Activated T-cell treated with anti-CD3 and anti-CD28 coated beads, Interleukin-2, amount 50 U/mL, for 24 hours (primary cell): Measurements from ENCODE around the gene COL18A1.

Experiments used
- DNase-seq: peaks from one replicate; pipeline ENCODE4 v3.0.0-alpha.2; 2020
- H3K27ac Mint-ChIP-seq: 2 replicates; pipeline ENCODE4 v1.8.0; 2020; ENCODE audit warnings: mild to moderate bottlenecking, mixed read lengths
- H3K27me3 Mint-ChIP-seq: 2 replicates; pipeline ENCODE4 v1.8.0; 2020; ENCODE audit warnings: mixed read lengths
- H3K36me3 Mint-ChIP-seq: 2 replicates; pipeline ENCODE4 v1.8.0; 2020; ENCODE audit warnings: low read depth, mixed read lengths
- H3K4me1 Mint-ChIP-seq: 2 replicates; pipeline ENCODE4 v1.8.0; 2020; ENCODE audit warnings: low read depth, mixed read lengths
- H3K4me3 Mint-ChIP-seq: 2 replicates; pipeline ENCODE4 v1.8.0; 2020; ENCODE audit warnings: mild to moderate bottlenecking, moderate library complexity, mixed read lengths
- H3K9me3 Mint-ChIP-seq: 2 replicates; pipeline ENCODE4 v1.8.0; 2020; ENCODE audit warnings: mixed read lengths

Gene COL18A1

DNA sequence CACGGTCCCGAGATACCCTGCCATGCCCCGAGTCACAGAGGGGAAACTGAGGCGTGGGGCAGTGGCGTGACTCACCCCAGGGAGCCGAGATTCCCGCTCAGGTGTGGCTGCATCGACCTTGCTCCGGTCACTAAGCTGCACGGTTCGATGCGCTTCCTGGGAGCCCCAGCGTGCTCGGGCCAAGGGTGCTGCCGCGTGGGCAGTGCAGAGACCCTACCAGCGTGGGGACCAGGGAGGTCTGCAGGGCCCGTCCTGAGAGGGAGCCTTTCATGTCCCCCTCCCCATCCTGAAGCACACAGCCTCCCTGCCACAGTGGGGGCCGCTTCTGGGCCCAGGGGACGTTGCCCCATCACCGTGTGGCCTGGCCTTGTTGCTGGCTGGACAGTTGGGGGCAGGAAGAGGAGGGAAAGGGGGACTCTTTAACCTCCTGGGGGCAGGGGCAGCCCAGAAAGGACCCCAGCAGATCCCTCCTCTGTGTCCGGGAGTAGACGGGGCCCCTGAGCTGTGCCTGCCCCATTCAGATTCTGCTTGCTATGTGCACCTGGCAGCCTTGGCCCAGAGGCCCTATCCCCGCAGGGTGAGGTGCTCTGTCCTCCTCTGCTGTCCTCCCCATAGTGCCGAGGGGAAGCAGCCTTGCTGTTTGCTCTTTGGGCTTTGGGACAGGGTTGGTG lies 52.3 kb downstream of the COL18A1 start:
- Mint-ChIP-seq H3K4me1 (no peaks in the 10 kb centered on the region), H3K27ac (no peak overlapping the region), H3K27me3 (no peaks in the 10 kb centered on the region), H3K9me3 (peaks cover 12% of the 10 kb centered on the region), H3K4me3 (no peak overlapping the region), H3K36me3 (no peaks in the 10 kb centered on the region)
- no peak for DNase-seq

DNA sequence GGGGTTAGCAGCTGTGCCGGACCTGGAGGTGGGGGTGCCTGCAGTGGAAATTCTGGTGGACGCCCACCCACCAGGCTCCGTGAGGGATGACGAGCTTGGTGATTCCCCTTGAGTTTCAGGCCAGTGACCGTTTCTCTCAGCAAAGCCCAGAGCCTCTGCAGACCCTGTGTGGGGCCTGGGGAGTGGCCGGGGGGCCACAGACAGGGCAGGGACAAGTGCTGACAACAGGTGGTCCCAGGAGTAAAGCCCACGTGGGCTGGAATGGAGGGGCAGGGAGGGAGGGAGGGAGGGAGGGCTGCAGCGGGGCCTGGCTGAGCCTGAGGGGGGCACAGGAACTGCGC lies 52.8 kb downstream of the COL18A1 start:
- H3K4me3 Mint-ChIP-seq: no peak overlapping the region
- no peaks in the 10 kb centered on the region for H3K27me3 Mint-ChIP-seq
- DNase-seq: no peak
- no peak overlapping the region for H3K27ac Mint-ChIP-seq
- no peaks in the 10 kb centered on the region for H3K36me3 Mint-ChIP-seq
- no peaks in the 10 kb centered on the region for H3K4me1 Mint-ChIP-seq
- H3K9me3 Mint-ChIP-seq: peaks cover 9% of the 10 kb centered on the region

DNA sequence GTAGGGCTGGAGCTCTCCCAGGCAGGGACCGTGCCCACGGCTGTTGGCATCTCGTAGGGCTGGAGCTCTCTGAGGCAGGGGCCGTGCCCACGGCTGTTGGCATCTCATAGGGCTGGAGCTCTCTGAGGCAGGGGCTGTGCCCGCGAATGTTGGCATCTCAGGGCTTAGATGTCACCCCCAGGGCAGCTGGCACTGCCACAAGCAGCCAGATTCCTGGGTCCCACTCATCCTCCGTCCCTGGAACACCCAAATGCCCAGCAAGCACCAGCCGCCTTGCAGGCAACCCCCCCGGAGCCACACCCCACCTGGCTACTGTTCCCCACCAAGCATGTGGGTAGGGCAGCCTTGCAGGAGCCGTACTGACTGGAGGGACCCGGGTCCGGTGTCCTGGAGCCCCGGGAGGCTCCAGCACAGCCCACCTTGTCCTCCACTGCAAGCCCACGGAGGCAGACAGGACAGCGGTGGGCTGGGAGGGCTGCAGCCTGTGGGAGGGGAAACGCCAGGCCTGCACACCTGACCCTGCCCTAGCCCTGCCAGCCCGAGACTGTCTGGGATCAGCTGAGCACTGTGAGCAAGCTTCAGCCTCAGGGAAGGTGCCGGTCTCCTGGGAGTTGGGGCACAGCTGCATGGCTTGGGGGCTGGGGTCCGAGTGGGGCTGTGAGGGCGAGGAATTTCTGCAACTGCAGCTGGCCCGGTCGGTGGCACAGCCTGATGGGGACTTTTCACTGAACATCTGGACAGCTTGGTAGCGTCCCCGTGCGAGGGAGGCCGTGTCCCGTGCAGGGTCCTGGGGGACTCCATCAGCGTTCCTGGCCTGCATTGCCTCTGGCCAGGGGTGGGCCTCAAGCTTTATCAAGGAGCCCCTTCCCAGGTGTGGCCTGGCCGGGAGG lies 53.6 kb downstream of the COL18A1 start:
- Mint-ChIP-seq H3K4me3 (no peak overlapping the region), H3K9me3 (peaks cover 4% of the 10 kb centered on the region), H3K4me1 (no peaks in the 10 kb centered on the region), H3K27me3 (peaks cover 3% of the 10 kb centered on the region), H3K27ac (no peak overlapping the region), H3K36me3 (no peaks in the 10 kb centered on the region)
- no peak for DNase-seq

DNA sequence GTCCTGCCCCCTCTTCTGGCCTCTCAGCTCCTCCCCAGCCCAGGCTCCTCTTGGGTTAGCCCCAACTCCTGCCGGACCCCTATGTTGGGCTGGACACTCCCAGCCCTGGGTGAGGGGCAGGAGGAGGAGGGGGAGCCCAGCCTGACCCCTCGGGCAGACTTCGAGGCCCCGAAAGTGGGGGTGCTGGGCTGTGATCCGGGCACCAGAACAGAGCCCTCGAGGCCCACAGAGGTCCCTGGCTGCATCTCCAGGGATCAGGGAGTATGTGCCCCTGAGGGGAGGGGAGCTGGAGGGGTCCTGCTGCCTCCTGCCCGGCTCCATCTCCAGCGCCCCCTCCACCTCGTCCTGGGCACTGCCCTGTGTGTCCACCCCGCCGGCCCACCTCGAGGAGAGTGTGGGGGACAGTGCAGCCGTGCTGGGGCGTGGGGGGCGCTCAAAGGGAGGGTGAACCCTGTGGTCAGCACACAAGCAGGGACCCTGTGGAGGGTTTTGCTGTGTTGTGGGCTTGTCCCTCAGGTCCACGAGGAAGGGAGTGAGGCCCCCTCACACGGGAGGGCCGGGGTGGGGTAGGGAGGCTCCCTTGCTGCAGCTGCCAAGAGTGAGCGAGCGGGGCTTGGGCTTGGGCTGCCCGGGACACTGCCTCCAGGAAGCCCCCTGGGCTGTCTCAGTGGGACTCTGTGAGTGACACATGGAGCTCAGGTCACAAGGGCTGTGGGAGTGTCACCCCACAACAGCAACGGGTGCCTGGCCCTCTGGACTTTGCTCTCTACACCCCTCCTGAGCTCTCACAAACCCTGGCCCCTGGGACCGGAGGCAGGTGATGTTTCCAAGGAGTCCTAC lies 54.4 kb downstream of the COL18A1 start:
- no peak for DNase-seq
- Mint-ChIP-seq H3K27me3 (peaks cover 3% of the 10 kb centered on the region), H3K9me3 (peaks cover 4% of the 10 kb centered on the region), H3K4me1 (no peaks in the 10 kb centered on the region), H3K36me3 (no peaks in the 10 kb centered on the region), H3K4me3 (no peak overlapping the region), H3K27ac (no peak overlapping the region)

GRCh38 chr21:45460011-45460565 lies 55.1 kb downstream of the COL18A1 start:
- H3K4me1 Mint-ChIP-seq: no peaks in the 10 kb centered on the region
- no peak overlapping the region for H3K27ac Mint-ChIP-seq
- no peak for DNase-seq
- peaks cover 4% of the 10 kb centered on the region for H3K9me3 Mint-ChIP-seq
- peaks cover 3% of the 10 kb centered on the region for H3K27me3 Mint-ChIP-seq
- no peaks in the 10 kb centered on the region for H3K36me3 Mint-ChIP-seq
- no peak overlapping the region for H3K4me3 Mint-ChIP-seq

- H3K4me3 Mint-ChIP-seq: no peak overlapping the region
- DNase-seq: no peak
- no peaks in the 10 kb centered on the region for H3K4me1 Mint-ChIP-seq
- no peak overlapping the region for H3K27ac Mint-ChIP-seq
- H3K36me3 Mint-ChIP-seq: no peaks in the 10 kb centered on the region
- peaks cover 4% of the 10 kb centered on the region for H3K9me3 Mint-ChIP-seq
- peaks cover 3% of the 10 kb centered on the region for H3K27me3 Mint-ChIP-seq
Observed at GRCh38 chr21:45460611-45461368, 55.8 kb downstream of the COL18A1 start.

DNA sequence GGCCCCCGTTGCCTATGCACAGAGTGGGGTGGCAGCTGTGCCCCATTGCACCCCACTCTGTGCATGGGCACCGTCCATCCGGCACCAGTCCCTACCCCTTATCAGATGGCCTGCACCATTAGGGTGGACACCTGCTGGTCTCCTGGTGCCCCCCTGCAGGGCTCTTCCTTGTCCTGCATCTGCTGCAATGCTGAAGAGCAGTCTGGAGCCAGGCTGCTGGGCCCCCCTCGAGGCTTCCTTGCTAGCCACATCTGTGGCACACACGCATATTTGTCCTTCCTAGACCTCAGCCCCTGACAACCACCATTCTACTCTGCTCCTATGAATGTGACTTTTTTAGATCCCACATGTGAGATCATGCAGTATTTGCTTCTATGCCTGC lies 56.4 kb downstream of the COL18A1 start:
- Mint-ChIP-seq H3K4me1 (no peaks in the 10 kb centered on the region), H3K27ac (no peak overlapping the region)

DNA sequence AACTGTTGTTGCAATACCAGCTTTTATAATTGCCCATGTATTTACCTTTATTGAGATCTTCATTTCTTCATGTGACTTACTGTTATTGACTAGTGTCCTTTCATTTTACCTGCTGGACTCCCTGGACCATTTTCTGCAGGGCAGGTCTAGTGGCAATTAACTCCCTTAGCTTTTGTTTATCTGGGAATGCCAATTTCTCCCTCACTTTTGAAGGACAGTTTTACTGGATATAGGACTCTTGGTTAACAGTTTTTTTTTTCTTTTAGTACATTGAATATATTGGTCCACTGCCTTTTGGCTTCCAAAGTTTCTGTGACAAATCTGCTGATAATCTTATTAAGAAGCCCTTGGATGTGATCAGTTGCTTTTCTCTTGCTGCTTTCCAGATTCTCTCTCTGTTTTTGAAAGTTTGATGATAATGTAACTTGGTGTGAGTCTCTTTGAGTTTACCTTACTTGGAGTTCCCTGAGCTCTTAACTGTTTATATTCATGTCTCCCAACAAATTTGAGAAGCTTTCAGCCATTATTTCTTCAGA lies 56.9 kb downstream of the COL18A1 start:
- no peak for DNase-seq
- H3K27me3 Mint-ChIP-seq: peaks cover 3% of the 10 kb centered on the region
- H3K36me3 Mint-ChIP-seq: no peaks in the 10 kb centered on the region
- no peak overlapping the region for H3K27ac Mint-ChIP-seq
- H3K4me1 Mint-ChIP-seq: no peaks in the 10 kb centered on the region
- H3K4me3 Mint-ChIP-seq: no peak overlapping the region
- peaks cover 4% of the 10 kb centered on the region for H3K9me3 Mint-ChIP-seq

More for the DNA sequence above, 56.4 kb downstream of the COL18A1 start:
- Mint-ChIP-seq H3K9me3 (peaks cover 4% of the 10 kb centered on the region), H3K27me3 (peaks cover 3% of the 10 kb centered on the region), H3K4me3 (no peak overlapping the region), H3K36me3 (no peaks in the 10 kb centered on the region)
- no peak for DNase-seq

GRCh38 chr21:45463871-45464270 lies 58.9 kb downstream of the COL18A1 start:
- Mint-ChIP-seq H3K9me3 (peaks cover 4% of the 10 kb centered on the region), H3K36me3 (no peaks in the 10 kb centered on the region), H3K27me3 (peaks cover 3% of the 10 kb centered on the region), H3K27ac (no peak overlapping the region), H3K4me3 (no peak overlapping the region), H3K4me1 (no peaks in the 10 kb centered on the region)
- DNase-seq: no peak

DNA sequence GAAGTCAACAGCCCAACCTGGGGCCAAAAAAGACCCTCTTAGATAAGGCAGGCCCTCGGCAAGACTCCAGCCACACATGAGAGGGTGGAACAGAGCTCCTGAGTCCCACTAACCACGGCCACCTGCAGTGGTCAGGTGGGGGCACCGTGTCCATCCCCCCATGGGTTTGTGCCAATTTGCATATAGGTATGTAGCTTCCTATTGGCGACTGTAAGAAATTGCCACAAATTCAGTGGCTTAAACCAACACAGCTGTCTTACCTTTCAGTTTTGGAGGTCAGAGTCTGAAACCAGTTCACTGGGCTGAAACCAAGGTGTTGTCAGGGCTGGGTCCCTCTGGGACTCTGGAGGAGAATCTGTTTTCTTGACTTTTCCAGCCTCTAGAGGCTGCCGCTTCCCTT lies 59.3 kb downstream of the COL18A1 start:
- Mint-ChIP-seq H3K36me3 (no peaks in the 10 kb centered on the region), H3K4me3 (no peak overlapping the region), H3K9me3 (peaks cover 4% of the 10 kb centered on the region), H3K27me3 (peaks cover 3% of the 10 kb centered on the region), H3K4me1 (no peaks in the 10 kb centered on the region), H3K27ac (no peak overlapping the region)
- DNase-seq: no peak

DNA sequence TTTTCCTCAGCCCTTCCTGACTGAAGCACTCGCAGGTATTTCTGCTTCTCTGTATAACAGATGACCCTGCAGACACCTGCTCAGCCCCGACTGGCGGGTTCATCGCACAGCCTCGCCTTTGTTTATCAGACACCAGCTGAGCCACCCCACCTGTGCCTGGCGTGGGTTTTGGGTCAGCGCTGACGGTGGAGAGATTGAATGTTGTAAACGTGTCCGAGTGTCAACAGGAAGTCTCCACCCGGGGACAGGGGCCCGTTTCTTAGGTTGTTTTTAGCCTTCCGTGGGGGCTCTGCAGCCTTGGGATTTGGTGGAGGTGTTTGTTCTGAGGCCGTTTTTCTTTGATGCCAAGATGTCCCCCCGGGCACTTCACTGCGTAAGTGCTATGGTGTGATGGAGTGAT lies 60.1 kb downstream of the COL18A1 start:
- H3K27me3 Mint-ChIP-seq: peaks cover 3% of the 10 kb centered on the region
- DNase-seq: no peak
- H3K27ac Mint-ChIP-seq: no peak overlapping the region
- H3K4me3 Mint-ChIP-seq: no peak overlapping the region
- peaks cover 3% of the 10 kb centered on the region for H3K4me1 Mint-ChIP-seq
- H3K36me3 Mint-ChIP-seq: no peaks in the 10 kb centered on the region
- peaks cover 4% of the 10 kb centered on the region for H3K9me3 Mint-ChIP-seq

DNA sequence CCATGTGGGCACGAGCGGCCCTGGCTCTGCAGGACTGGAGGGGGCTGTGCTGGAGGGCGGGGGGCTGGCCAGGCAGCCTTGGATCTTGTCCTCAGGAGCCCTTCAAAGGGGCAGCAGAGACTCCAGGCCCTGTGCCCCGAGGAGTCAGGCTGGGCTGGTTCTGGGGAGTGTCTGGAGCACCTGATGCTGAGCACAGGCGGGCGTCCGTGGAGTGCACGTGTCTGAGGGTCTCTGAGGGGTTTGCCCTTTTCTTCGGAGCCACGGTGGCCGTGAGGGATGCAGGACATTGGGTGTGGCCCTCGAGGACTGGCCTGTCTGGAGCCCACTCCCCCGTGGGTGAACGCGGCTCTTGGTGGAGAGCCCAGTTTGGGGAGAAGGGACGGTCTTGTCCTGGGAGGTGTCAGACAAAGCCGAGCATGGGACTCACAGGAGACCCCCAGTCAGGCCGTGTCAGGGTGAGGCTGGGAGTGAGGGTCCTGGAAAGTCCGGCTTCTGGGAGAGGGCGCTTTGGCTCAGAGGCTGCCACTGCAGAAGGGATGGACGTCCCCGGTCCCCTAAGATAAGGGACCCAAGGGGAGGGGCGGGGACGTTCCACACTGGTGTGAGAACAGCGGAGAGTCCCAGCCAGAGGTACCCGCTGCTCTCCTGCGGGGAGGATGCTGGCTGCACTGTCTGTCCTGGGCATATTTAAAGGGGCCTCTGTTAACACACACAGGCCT lies 60.8 kb downstream of the COL18A1 start:
- Mint-ChIP-seq H3K27ac (no peak overlapping the region), H3K4me1 (peaks cover 6% of the 10 kb centered on the region), H3K9me3 (peaks cover 4% of the 10 kb centered on the region), H3K4me3 (no peak overlapping the region), H3K36me3 (no peaks in the 10 kb centered on the region), H3K27me3 (peaks cover 3% of the 10 kb centered on the region)
- no peak for DNase-seq
